Amniotic epithelial cell (primary cell): ENCODE results near the gene ATP10A.

ENCODE experiments used
- DNase-seq: peaks from one replicate; pipeline ENCODE4 v3.0.0-alpha.2; 2010; ENCODE audit warnings: low read depth

ATP10A gene

DNA sequence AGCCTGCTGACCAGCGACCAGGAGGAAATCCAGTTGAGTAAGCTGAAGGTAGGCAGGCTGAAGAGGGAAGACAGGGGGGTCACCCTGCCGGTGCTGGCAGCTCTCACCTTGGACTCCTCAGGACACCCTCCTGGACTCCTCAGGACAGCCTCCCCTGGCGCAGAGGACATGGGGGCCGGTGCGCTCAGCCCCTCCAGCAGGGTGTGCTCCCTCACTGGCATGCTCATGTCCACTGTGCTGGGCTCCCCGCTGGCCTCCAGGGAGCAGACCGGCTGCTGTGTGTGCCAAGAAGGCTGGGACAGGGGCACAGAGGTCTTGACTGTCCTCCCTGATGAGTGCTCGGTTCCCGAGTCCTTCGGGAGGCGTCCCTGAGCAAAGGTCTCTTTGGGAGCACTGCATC, 183.6 kb downstream of the ATP10A start:
- no peak for DNase-seq

GRCh38 chr15:25678500-25678855, 184.6 kb downstream of the ATP10A start:
- no peak for DNase-seq

GRCh38 chr15:25677719-25678499, 185.2 kb downstream of the ATP10A start:
- no peak for DNase-seq

DNA sequence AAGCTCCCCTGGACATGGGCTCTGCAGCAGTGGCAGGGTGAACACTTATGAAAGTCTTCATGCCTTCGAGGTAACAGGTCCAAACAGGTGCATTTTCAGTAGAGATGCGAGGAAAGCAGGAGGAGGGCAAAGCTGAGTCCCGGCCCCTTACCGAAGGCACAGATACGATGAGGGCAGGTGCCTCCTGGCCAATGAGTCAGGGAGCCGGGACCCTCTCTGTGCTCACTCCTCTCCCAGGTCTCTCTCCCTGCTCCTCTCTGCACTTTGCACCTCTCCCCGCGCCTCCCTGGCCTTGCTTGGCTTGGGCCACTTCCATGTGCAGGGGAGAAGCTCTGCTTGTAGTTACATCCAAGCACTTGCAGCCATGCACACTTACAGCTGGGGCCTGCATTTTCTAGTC, 187.1 kb downstream of the ATP10A start:
- no peak for DNase-seq

DNA sequence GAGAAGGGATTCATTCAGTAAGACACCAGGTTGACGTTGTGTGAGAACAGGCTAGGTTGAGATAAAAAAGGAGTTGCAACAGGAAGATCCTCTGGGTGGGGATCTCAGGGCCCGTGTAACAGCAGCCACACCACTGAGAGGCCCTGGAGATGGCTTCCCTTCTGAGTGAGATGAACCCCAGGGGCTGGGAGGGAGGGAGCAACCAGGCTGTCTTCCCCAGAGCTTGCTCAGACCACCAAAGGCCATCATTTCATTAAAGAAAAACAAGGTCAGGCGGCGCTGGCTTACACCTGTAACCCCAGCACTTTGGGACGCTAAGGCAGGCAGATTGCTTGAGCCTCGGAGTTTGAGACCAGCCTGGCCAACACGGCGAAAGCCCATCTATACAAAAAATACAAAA, 187.7 kb downstream of the ATP10A start:
- DNase-seq, result no peak

DNA sequence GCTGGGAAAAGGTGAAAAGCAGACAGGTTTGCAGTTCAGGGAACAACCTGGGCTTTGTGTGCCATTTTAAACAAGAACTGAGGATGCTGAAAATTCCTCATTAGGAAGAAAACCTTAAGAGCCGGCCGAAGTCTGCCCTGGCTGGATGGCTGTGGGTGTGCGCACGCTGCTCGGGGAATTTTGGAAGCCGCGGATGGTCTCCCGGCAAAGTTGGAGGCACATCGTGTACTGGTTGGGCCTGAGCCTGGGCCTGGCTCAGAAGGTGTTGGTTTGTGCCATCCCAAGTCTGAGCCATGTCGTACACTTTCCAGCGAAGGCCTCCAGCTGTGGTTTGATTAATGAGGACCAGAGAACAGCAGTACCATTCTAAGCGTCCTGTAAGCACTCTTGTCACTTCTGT, 188.2 kb downstream of the ATP10A start:
- no peak for DNase-seq

- DNase-seq, result no peak
These were observed 189.2 kb downstream of the ATP10A start for GRCh38 chr15:25673972-25674371.

DNA sequence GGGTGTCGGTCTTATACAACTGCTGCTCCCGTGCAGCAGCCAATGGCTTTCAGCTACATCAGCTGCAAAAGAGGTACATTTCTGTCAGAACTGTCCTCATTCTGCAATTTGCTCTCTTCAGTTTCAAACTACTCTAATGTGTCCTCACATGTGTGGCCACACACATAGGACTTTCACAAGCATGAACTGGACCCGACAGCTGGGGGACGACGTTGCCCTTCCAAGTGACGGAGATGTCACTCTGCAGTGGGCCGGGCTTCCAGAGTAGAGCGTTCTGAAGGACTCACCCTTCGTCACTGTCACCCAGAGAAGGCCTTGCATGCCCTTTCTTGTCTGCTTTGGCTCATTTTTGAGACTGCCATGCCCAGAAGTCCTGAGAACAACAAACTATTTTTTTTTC, 189.8 kb downstream of the ATP10A start:
- no peak for DNase-seq

DNA sequence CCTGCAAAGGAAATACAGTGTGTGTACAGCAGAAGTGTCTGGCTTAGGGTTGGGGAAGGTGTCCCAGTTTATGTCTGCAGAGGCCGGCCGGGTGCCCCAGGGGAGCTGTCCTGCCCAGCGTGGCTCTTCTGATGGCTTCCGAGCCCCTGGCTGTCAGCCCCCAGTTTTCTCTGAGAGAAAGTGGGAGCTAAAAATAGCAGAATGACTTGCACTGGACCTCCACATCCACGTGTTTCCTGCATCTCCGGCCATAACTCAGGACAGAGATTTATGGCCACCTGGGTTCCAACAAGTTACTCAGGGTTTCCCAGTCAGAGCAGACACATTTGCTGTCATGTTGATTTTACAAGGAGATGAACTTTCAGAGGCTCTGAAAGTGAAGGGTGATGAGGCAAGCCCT, 192.0 kb downstream of the ATP10A start:
- DNase-seq, result no peak

DNA sequence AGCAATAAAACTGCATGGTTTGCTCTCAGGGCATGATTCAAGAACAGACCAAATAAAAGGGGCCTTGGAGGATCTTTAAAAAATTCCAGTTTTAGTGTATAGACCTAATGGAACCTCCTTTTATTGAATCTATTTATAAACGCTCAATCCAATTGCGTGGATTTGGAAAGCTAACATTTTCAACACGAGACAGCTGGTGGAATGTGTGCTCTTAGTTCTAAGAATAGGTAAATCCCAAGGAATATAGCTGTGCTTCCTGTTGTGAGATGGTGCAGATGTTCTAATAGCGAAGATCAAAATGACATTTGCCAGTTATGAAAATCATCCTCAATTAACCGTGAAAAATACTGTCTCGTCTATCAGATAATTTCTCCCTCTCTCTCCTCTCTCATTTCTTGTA, 192.5 kb downstream of the ATP10A start:
- no peak for DNase-seq

DNA sequence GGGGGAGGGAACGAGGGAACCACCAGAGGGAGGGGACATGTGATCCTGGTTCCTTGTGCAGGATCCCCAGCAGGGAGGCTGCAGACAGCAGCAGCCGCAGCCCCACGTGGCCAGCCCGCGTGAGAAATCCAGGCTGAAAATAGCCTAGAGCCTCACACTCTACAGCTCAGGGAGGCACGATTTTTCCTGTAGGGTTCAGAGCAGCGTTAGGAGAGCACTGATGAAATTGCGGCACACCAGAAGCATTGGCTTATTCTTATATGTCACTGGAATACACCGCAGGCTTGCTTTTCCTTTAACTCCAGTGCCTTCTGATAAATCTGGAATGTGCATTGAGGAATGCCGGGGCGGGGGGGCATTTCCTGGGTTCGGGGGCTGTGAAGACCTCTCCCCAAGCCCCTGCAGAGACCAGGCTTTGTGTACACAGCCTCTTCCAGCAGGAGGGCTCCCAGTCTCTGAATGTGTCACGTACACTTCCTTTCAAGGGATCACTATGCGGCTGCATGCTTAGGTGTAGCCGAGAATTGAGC, 193.0 kb downstream of the ATP10A start:
- peak; percentile 1 for DNase-seq

GRCh38 chr15:25668901-25669300, 194.2 kb downstream of the ATP10A start:
- no peak for DNase-seq

DNA sequence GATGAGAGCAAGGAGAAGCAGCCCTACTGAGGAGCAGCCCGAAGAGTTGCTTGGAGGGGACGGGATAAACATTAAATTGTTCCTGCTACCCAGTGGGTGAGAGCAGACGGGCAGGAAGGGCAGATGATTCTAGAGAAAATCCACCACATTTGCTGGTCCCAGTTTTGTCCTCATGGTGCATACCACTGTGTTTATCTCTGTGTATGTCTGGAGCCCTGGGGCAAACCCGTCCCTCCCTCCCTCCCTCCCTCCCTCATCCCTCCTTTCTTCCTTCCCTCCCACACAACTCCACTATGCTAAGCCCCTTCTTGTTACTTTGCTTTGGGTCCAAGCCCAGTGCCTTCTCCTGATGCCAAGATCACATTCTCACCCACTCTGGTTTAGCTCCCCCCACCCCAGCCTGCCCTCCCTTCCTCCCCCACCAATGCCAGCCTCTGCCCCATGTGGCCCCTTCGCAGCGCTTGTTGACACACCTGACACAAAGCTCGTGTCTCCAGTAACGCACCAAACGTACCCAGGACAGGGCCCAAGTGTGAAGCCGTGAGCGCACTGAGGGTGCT, 194.8 kb downstream of the ATP10A start:
- DNase-seq, result no peak

GRCh38 chr15:25667829-25668228, 195.3 kb downstream of the ATP10A start:
- DNase-seq, result no peak

- DNase-seq, result no peak
These were observed 197.2 kb downstream of the ATP10A start for GRCh38 chr15:25665913-25666312.

GRCh38 chr15:25664761-25665160, 198.4 kb downstream of the ATP10A start:
- DNase-seq, result no peak

GRCh38 chr15:25663515-25663914, 199.6 kb downstream of the ATP10A start:
- DNase-seq, result no peak

DNA sequence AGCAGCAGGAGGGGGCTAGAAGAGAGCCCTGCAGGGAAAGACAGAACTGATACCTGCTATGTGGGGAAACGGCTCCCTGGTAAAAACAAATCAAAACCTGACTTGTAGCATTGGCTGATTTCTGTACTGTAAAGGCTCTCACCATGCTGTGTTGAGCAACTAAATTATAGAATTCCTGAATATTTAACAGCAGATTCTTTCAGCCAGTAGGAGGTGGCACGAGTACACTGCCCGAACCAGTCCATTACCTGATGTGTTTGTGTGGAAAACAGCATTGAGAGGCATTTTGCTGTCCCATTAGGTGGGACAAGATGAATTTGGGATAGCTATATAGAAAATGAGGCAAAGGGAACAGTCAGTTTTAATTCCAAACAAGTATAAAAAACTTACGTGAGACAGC, 201.2 kb downstream of the ATP10A start:
- no peak for DNase-seq

GRCh38 chr15:25659251-25659650, 203.9 kb downstream of the ATP10A start:
- DNase-seq, result no peak

DNA sequence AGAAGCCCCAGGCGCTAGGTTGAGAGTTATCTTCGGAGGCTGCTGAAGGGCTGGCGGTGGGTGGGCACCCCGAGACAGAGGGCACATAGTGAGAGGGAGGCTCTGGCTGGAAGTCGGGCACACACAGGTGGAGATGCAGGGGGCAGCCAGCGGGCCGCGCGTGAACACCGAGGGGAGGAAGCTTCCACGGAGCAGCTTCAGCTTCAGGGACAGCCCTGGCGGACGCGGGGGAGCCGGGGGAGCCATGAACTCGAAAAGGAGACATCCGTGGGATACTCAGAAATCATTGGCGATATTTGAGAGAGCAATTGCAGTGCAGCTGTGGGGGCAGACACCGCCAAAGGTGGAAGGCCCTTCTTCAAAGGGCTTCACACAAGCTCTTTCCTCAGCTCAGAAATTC, 204.6 kb downstream of the ATP10A start:
- no peak for DNase-seq

GRCh38 chr15:25655207-25655948, 207.7 kb downstream of the ATP10A start:
- DNase-seq, result no peak

DNA sequence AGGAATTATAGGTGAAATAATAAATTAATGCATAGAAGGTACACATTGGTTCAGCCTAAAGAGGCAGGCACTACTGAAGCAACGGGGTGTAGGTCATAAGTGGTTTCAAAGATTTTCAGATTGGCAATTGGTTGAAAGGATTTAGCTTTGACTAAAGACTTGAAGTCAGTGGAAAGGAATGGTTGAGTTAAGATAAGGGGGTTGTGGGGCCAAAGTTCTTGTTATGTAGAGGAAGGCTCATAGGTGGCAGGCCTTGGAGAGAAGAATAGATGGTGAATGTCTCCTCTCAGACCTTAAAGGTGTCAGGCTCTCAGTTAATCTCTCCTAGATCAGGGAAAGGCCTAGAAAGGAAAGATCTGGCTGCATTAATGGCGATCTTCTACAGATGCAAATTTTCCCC, 209.8 kb downstream of the ATP10A start:
- DNase-seq, result no peak

DNA sequence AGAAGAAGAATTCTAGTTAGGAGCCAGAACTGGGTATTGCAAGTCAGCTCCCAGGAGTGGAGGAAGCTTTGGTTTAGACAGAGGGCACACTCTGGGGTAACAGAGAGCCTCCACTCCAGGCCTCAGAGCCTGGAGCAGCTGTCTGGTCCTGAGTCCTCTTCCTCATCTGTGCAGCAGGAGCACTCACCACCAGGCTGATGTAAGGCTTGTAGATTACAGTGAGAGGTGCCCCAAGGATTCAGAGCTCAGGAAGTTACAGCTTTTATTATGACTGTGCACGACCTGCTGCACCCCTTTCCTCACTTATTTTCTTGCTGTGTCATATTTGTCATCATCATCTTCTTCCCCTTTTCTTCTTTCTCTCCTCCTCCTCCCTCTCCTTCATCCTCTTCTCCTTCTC, 210.4 kb downstream of the ATP10A start:
- DNase-seq, result no peak
